K562 (cell line): Measurements from ENCODE around the gene ARMC7. TPM values are rescaled to one million over a fixed set of nuclear protein-coding genes. Genes with fewer than 3 reads are reported as not detected.

ENCODE experiments used
- ADNP ChIP-seq: fragments of 200-800 bp; sonication (Bioruptor generic); IDR thresholded peaks from 2 replicates; pipeline ENCODE4 v1.6.1; 2016; ENCODE audit warnings: missing genetic modification characterization, missing compliant biosample characterization
- ERF ChIP-seq: fragments of 450-650 bp; formaldehyde crosslinking; IDR thresholded peaks from 2 replicates; pipeline ENCODE4 v1.4.0; 2020; ENCODE audit warnings: mild to moderate bottlenecking, mixed read lengths
- ESRRA ChIP-seq: fragments of 450-650 bp; IDR thresholded peaks from 2 replicates; pipeline ENCODE4 v1.6.1; 2014; ENCODE audit warnings: low read depth, mild to moderate bottlenecking, moderate library complexity, borderline replicate concordance
- MIER1 ChIP-seq: fragments of 450-650 bp; IDR thresholded peaks from 2 replicates; pipeline ENCODE4 v1.6.1; 2016; ENCODE audit warnings: antibody characterized with exemption, mild to moderate bottlenecking, low read depth
- MYBL2 ChIP-seq, 2 experiments: fragments of 450-650 bp in 1 of 2; sonication (generic) in 1 of 2; formaldehyde crosslinking in 1 of 2; IDR thresholded peaks; 2 replicates each; pipeline versions ENCODE4 v1.6.1 to v1.8.1; 2017 to 2022; ENCODE audit warnings: borderline replicate concordance in 1 of 2, inconsistent platforms in 1 of 2, low read depth in 1 of 2, mild to moderate bottlenecking in 1 of 2, missing genetic modification reagents in 1 of 2, moderate library complexity in 1 of 2
- NFXL1 ChIP-seq: fragments of 450-650 bp; formaldehyde crosslinking; IDR thresholded peaks from 2 replicates; pipeline ENCODE4 v1.4.0; 2021; ENCODE audit warnings: mild to moderate bottlenecking
- POLR2AphosphoS5 ChIP-seq: IDR thresholded peaks from 2 replicates; pipeline ENCODE4 v1.6.1; 2011; ENCODE audit warnings: mild to moderate bottlenecking, low read depth, low read length, moderate library complexity; ENCODE audit not compliant: control insufficient read depth, insufficient read depth
- POLR2H ChIP-seq: IDR thresholded peaks from 2 replicates; pipeline ENCODE4 v1.6.1; 2016; ENCODE audit warnings: missing genetic modification characterization, low read depth, mild to moderate bottlenecking, control low read depth, missing compliant biosample characterization, moderate library complexity
- POLR3G ChIP-seq: IDR thresholded peaks from 2 replicates; pipeline ENCODE4 v1.6.1; 2011; ENCODE audit not compliant: insufficient read length, insufficient replicate concordance; ENCODE audit errors: extremely low read depth
- PRMT5 ChIP-seq: sonication (generic); formaldehyde crosslinking; IDR thresholded peaks from 2 replicates; pipeline ENCODE4 v1.5.0; 2020; ENCODE audit warnings: missing genetic modification reagents
- SNRNP70 ChIP-seq: fragments of 200-400 bp; formaldehyde crosslinking; optimal IDR thresholded peaks from 2 replicates; pipeline ENCODE3; 2017; ENCODE audit warnings: low read depth, low read length
- SPI1 ChIP-seq: IDR thresholded peaks from 2 replicates; pipeline ENCODE4 v1.6.1; 2011; ENCODE audit warnings: low read depth, low read length, control low read depth, borderline replicate concordance
- SUPT5H ChIP-seq: fragments of 450-650 bp; IDR thresholded peaks from 2 replicates; pipeline ENCODE4 v1.6.1; 2016
- polyA plus RNA-seq, 8 experiments: library from polyadenylated mRNA; depleted of rRNA in 4 of 8; stranded (reverse) in 5 of 8; unstranded in 3 of 8; fragments of >200 nt; fragmentation: Nextera tagmentation in 2 of 8; fragmentation: Illumina TruSeq in 1 of 8; extraction: Ambion mirVana in 2 of 8; extraction: Trizol in 1 of 8; gene quantifications; 2 replicates each; pipeline versions ENCODE4 v1.2.1 to v1.2.3, GENCODE V29; 2011 to 2014; ENCODE audit warnings: inconsistent platforms in 1 of 8, missing spikeins in 1 of 8
- total RNA-seq, 7 experiments: library from RNA; depleted of rRNA in 6 of 7; stranded (reverse); fragments of >200 nt in 6 of 7; fragmentation: Illumina TruSeq in 2 of 7; extraction: Trizol in 2 of 7; gene quantifications; 2 replicates each; pipeline versions ENCODE4 v1.2.1 to v1.2.3, GENCODE V29; 2011 to 2021; ENCODE audit warnings: low replicate concordance in 1 of 7
- TF ChIP-seq, protein P1 (sequence below), 3 experiments: IDR thresholded peaks in 2 of 3; conservative IDR thresholded peaks in 1 of 3; 2 replicates each; pipeline ENCODE4 v1.5.1; 2011 to 2012; ENCODE audit warnings: low read length in 3 of 3, mild to moderate bottlenecking in 3 of 3, control low read depth in 2 of 3, improper control_type of control experiment in 1 of 3, inconsistent platforms in 1 of 3, low read depth in 1 of 3, mixed read lengths in 1 of 3, moderate library complexity in 1 of 3; ENCODE audit not compliant: insufficient read depth in 2 of 3
- TF ChIP-seq, protein P2 (sequence below): fragments of 450-650 bp; formaldehyde crosslinking; IDR thresholded peaks from 2 replicates; pipeline ENCODE4 v1.4.0; 2022; ENCODE audit warnings: missing genetic modification characterization
- TF ChIP-seq, protein P3 (sequence below): sonication (generic); formaldehyde crosslinking; IDR thresholded peaks from 2 replicates; pipeline ENCODE4 v1.8.0; 2022; ENCODE audit warnings: mild to moderate bottlenecking, missing genetic modification reagents
- TF ChIP-seq, protein P4 (sequence below): fragments of 250-450 bp; sonication (Bioruptor Pico); IDR thresholded peaks from 2 replicates; pipeline ENCODE4 v1.8.0; 2022; ENCODE audit warnings: moderate library complexity, mild to moderate bottlenecking, inconsistent platforms

Gene ARMC7
- total and polyA plus RNA-seq, 9 of the 15 experiments (the other 6 are each of a cell fraction or from before 2014, with no cell fraction given) = 1.4 to 15.2 (median 5.9) TPM

DNA sequence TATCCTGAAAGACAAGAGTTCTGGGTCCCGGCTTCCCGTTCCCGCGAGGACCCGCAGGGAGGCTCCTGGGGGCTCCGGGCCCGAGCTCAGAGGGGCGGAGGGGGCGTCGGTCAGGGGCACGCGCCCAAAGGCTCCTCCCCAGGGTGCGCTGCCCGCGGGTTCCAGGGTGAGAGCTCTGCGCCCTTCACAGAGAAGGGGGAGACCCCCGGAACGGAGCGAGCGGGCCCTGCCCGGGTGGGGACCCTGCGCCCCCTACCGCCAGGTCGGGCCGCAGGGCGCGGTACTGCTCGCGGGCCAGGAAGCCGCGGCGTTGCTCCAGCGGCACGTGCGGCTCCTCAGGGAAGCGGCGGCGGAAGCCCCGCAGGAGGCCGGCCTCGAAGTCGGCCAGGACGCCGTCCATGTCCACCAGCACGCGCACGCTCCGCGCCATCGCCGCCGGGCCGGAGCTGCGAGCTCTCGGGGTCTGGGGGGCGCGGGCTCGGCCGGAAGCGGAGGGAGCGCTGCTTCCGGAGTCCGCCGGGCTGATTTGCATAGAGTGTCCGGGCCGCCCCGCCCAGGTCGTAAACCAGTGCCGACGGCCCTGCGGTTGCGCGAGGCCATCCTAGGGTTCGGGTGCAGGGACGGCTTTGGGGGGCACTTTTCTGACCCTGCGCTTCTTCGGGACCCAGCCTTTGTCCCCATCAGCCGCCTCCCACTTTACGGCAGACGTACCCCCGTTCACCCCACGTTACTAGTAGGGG lies 21.7 kb downstream of the ARMC7 start, which contains the start of gene NT5C (continued):
- TF ChIP-seq, protein P1, sequence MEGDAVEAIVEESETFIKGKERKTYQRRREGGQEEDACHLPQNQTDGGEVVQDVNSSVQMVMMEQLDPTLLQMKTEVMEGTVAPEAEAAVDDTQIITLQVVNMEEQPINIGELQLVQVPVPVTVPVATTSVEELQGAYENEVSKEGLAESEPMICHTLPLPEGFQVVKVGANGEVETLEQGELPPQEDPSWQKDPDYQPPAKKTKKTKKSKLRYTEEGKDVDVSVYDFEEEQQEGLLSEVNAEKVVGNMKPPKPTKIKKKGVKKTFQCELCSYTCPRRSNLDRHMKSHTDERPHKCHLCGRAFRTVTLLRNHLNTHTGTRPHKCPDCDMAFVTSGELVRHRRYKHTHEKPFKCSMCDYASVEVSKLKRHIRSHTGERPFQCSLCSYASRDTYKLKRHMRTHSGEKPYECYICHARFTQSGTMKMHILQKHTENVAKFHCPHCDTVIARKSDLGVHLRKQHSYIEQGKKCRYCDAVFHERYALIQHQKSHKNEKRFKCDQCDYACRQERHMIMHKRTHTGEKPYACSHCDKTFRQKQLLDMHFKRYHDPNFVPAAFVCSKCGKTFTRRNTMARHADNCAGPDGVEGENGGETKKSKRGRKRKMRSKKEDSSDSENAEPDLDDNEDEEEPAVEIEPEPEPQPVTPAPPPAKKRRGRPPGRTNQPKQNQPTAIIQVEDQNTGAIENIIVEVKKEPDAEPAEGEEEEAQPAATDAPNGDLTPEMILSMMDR (IDR thresholded peaks at IDR 0.05 in 2 of 3, conservative IDR thresholded peaks at IDR 0.05 in 1 of 3; ENCODE audit: insufficient read depth in 2 of 3, low read depth in 1 of 3, low read length in 3 of 3) = peak; percentile 75 to 86 (median 77)
- TF ChIP-seq ERF (CRISPR knock-in tag) (peak; percentile 98), SUPT5H (peak; percentile 64; the same call in 1 of the 2 replicates), POLR2AphosphoS5 (0 out of 2 replicates have a peak, but pooled peaks have one; percentile 59), POLR3G (no peak), PRMT5 (no peak), NFXL1 (no peak), MIER1 (no peak), MYBL2 (IDR thresholded peaks at IDR 0.05; ENCODE audit: low read depth) (no peak), MYBL2 (CRISPR knock-in tag; IDR thresholded peaks at IDR 0.05; ENCODE audit: borderline replicate concordance) (no peak), SNRNP70 (no peak), ADNP (tag) (no peak), POLR2H (tag) (peak; percentile 34; the same call in 1 of the 2 replicates), ESRRA (peak; percentile 62; the same call in 1 of the 2 replicates), SPI1 (no peak)
- TF ChIP-seq, protein P2, sequence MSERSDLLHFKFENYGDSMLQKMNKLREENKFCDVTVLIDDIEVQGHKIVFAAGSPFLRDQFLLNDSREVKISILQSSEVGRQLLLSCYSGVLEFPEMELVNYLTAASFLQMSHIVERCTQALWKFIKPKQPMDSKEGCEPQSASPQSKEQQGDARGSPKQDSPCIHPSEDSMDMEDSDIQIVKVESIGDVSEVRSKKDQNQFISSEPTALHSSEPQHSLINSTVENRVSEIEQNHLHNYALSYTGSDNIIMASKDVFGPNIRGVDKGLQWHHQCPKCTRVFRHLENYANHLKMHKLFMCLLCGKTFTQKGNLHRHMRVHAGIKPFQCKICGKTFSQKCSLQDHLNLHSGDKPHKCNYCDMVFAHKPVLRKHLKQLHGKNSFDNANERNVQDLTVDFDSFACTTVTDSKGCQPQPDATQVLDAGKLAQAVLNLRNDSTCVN (CRISPR knock-in tag) = no peak
- TF ChIP-seq, protein P3, sequence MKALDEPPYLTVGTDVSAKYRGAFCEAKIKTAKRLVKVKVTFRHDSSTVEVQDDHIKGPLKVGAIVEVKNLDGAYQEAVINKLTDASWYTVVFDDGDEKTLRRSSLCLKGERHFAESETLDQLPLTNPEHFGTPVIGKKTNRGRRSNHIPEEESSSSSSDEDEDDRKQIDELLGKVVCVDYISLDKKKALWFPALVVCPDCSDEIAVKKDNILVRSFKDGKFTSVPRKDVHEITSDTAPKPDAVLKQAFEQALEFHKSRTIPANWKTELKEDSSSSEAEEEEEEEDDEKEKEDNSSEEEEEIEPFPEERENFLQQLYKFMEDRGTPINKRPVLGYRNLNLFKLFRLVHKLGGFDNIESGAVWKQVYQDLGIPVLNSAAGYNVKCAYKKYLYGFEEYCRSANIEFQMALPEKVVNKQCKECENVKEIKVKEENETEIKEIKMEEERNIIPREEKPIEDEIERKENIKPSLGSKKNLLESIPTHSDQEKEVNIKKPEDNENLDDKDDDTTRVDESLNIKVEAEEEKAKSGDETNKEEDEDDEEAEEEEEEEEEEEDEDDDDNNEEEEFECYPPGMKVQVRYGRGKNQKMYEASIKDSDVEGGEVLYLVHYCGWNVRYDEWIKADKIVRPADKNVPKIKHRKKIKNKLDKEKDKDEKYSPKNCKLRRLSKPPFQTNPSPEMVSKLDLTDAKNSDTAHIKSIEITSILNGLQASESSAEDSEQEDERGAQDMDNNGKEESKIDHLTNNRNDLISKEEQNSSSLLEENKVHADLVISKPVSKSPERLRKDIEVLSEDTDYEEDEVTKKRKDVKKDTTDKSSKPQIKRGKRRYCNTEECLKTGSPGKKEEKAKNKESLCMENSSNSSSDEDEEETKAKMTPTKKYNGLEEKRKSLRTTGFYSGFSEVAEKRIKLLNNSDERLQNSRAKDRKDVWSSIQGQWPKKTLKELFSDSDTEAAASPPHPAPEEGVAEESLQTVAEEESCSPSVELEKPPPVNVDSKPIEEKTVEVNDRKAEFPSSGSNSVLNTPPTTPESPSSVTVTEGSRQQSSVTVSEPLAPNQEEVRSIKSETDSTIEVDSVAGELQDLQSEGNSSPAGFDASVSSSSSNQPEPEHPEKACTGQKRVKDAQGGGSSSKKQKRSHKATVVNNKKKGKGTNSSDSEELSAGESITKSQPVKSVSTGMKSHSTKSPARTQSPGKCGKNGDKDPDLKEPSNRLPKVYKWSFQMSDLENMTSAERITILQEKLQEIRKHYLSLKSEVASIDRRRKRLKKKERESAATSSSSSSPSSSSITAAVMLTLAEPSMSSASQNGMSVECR (CRISPR knock-in tag) = peak; percentile 88
- TF ChIP-seq, protein P4, sequence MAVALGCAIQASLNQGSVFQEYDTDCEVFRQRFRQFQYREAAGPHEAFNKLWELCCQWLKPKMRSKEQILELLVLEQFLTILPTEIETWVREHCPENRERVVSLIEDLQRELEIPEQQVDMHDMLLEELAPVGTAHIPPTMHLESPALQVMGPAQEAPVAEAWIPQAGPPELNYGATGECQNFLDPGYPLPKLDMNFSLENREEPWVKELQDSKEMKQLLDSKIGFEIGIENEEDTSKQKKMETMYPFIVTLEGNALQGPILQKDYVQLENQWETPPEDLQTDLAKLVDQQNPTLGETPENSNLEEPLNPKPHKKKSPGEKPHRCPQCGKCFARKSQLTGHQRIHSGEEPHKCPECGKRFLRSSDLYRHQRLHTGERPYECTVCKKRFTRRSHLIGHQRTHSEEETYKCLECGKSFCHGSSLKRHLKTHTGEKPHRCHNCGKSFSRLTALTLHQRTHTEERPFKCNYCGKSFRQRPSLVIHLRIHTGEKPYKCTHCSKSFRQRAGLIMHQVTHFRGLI (CRISPR knock-in tag) = no peak
